GM12891 (cell line): ENCODE measurements around the gene OR4A5. TPM values are rescaled to one million over a fixed set of nuclear protein-coding genes. Genes with fewer than 3 reads are reported as not detected.
"Not testable (repeated sequence)": the region's sequence is repeated elsewhere in the genome, so short reads cannot be mapped to it uniquely, and the experiment has no call there.

Experiments used
- DNase-seq: peaks from one replicate; pipeline ENCODE4 v3.0.0; 2011; ENCODE audit warnings: low spot score; ENCODE audit not compliant: insufficient read length
- FAIRE-seq: peaks from 2 replicates; lab custom pipeline; 2011; peaks lifted over from hg19 to GRCh38; lab: Jason Lieb, UNC
- polyA plus RNA-seq: library from polyadenylated mRNA; unstranded; fragments of >200 nt; gene quantifications from one replicate; pipeline ENCODE4 v1.2.1, GENCODE V29; 2012; ENCODE audit warnings: low read depth, missing spikeins, inconsistent platforms; ENCODE audit not compliant: missing spikeins

The OR4A5 gene, protein sequence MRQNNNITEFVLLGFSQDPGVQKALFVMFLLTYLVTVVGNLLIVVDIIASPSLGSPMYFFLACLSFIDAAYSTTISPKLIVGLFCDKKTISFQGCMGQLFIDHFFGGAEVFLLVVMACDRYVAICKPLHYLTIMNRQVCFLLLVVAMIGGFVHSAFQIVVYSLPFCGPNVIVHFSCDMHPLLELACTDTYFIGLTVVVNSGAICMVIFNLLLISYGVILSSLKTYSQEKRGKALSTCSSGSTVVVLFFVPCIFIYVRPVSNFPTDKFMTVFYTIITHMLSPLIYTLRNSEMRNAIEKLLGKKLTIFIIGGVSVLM
- polyA plus RNA-seq, result not detected

DNA sequence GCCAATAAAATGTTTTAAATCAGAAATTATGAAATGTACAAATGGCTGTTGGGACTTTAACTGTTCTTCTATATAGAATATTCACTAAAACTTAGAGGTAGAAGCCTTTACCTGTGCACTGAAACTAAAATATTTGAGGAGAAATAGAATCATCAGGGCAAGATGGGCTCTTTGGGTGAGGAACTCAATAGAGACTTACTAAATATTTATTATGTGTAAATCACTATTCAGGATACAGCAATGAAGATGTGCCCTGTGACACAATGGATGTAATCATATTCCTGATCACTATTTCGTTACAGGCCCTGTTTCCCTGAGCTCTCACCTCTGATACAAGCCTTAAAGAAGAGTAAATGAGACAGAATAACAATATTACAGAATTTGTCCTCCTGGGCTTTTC lies at the start of gene OR4A5:
TSS of gene OR4A5 (plus strand) at position 301 of the 400 bp plus-strand sequence. CDS start at position 354, 53 bp downstream.
- not testable (repeated sequence) for DNase-seq, FAIRE-seq

DNA sequence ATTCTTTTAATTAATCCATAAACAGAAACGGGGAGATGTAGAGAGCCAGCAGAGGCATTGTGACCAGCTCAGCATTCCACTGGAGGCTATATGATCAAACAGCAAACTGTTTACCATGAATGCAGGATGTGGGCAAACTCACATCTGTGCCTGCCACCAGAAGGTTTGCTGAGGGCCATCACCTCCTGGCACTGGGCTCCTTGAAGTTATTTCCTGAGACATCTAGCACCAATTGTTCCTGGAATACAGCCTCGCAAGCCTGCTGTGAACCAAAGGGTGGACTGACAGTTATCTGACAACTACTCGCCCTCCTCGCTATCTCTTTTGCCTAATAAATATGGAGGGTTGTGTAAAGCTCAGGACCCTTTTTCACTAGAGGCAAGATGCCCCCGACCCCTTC lies 13.5 kb downstream of the OR4A5 start:
- not testable (repeated sequence) for DNase-seq, FAIRE-seq
